Measurements from ENCODE around the gene RPTOR.

- TF ChIP-seq, protein P1, sequence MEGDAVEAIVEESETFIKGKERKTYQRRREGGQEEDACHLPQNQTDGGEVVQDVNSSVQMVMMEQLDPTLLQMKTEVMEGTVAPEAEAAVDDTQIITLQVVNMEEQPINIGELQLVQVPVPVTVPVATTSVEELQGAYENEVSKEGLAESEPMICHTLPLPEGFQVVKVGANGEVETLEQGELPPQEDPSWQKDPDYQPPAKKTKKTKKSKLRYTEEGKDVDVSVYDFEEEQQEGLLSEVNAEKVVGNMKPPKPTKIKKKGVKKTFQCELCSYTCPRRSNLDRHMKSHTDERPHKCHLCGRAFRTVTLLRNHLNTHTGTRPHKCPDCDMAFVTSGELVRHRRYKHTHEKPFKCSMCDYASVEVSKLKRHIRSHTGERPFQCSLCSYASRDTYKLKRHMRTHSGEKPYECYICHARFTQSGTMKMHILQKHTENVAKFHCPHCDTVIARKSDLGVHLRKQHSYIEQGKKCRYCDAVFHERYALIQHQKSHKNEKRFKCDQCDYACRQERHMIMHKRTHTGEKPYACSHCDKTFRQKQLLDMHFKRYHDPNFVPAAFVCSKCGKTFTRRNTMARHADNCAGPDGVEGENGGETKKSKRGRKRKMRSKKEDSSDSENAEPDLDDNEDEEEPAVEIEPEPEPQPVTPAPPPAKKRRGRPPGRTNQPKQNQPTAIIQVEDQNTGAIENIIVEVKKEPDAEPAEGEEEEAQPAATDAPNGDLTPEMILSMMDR (IDR thresholded peaks at IDR 0.05; ENCODE audit: insufficient read depth, low read length), result no peak
- TF ChIP-seq, protein P2, sequence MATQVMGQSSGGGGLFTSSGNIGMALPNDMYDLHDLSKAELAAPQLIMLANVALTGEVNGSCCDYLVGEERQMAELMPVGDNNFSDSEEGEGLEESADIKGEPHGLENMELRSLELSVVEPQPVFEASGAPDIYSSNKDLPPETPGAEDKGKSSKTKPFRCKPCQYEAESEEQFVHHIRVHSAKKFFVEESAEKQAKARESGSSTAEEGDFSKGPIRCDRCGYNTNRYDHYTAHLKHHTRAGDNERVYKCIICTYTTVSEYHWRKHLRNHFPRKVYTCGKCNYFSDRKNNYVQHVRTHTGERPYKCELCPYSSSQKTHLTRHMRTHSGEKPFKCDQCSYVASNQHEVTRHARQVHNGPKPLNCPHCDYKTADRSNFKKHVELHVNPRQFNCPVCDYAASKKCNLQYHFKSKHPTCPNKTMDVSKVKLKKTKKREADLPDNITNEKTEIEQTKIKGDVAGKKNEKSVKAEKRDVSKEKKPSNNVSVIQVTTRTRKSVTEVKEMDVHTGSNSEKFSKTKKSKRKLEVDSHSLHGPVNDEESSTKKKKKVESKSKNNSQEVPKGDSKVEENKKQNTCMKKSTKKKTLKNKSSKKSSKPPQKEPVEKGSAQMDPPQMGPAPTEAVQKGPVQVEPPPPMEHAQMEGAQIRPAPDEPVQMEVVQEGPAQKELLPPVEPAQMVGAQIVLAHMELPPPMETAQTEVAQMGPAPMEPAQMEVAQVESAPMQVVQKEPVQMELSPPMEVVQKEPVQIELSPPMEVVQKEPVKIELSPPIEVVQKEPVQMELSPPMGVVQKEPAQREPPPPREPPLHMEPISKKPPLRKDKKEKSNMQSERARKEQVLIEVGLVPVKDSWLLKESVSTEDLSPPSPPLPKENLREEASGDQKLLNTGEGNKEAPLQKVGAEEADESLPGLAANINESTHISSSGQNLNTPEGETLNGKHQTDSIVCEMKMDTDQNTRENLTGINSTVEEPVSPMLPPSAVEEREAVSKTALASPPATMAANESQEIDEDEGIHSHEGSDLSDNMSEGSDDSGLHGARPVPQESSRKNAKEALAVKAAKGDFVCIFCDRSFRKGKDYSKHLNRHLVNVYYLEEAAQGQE (IDR thresholded peaks at IDR 0.05; ENCODE audit: insufficient replicate concordance, low read depth), result no peak
- TF ChIP-seq GABPA (IDR thresholded peaks at IDR 0.05; ENCODE audit: low read depth) (no peak), POLR2AphosphoS5 (IDR thresholded peaks at IDR 0.05; ENCODE audit: low read depth) (no peak), SPI1 (IDR thresholded peaks at IDR 0.05; ENCODE audit: borderline replicate concordance, low read depth) (no peak)
Observed at GRCh38 chr17:80869481-80870145, 325.0 kb downstream of the RPTOR start.
